ENCODE results near the gene TPMT. TPM values are rescaled to one million over a fixed set of nuclear protein-coding genes. Genes with fewer than 3 reads are reported as not detected.

Gene TPMT
- total RNA-seq, 1 experiment from 2014 or later, result 11.0 TPM

DNA sequence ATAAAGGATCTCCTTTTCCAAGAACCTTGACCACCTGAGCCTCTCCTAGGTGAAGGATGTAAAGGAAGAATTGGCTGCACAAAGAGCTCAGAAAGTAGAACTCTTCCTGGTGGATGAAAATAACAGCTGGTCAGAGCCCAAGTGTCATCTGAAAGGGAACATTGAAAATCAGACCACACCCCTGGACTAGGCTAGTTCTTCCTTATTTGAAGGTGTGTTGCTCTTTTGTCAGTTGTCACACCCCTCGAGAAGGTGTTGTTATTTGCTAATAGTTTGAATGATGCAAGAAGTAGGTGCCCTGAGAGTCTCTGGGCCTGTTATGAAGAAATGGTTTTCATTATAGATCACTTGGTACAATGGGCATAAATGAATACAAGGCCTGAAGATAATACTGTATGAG, 63.5 kb downstream of the TPMT start:
- H3K27ac Mint-ChIP-seq (ENCODE audit: unreplicated experiment), result no peak overlapping the region
- ChIA-PET POLR2A (no interaction called here), CTCF (no interaction called here)
- H3K9me3 ChIP-seq, result peaks cover 8% of the 10 kb centered on the region; the same call in 1 of the 2 replicates
- H3K4me1 Mint-ChIP-seq (ENCODE audit: low read depth, unreplicated experiment), result no peaks in the 10 kb centered on the region
- no peaks in the 10 kb centered on the region for H3K27me3 Mint-ChIP-seq (ENCODE audit: insufficient read depth, unreplicated experiment)
- no peak overlapping the region for H3K4me3 Mint-ChIP-seq (ENCODE audit: unreplicated experiment)
- no peak for DNase-seq
- BruUV-seq (replicated peaks), result no TSS peak
- H3K4me3 ChIP-seq (ENCODE audit: low read depth, low read length), result no peak overlapping the region
- peaks cover 17% of the 10 kb centered on the region for H3K9me3 Mint-ChIP-seq (ENCODE audit: unreplicated experiment)
- TF ChIP-seq, protein P1, sequence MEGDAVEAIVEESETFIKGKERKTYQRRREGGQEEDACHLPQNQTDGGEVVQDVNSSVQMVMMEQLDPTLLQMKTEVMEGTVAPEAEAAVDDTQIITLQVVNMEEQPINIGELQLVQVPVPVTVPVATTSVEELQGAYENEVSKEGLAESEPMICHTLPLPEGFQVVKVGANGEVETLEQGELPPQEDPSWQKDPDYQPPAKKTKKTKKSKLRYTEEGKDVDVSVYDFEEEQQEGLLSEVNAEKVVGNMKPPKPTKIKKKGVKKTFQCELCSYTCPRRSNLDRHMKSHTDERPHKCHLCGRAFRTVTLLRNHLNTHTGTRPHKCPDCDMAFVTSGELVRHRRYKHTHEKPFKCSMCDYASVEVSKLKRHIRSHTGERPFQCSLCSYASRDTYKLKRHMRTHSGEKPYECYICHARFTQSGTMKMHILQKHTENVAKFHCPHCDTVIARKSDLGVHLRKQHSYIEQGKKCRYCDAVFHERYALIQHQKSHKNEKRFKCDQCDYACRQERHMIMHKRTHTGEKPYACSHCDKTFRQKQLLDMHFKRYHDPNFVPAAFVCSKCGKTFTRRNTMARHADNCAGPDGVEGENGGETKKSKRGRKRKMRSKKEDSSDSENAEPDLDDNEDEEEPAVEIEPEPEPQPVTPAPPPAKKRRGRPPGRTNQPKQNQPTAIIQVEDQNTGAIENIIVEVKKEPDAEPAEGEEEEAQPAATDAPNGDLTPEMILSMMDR (IDR thresholded peaks at IDR 0.05; ENCODE audit: insufficient read depth in 1 of 2, low read depth in 1 of 2, low read length in 1 of 2, severe bottlenecking in 1 of 2, unreplicated experiment in 1 of 2), result no peak
- no peaks in the 10 kb centered on the region for H3K4me1 ChIP-seq
- intact Hi-C loops (cut with micrococcal nuclease; ENCODE audit: unreplicated experiment), result no loop called here
- H3K36me3 ChIP-seq (ENCODE audit: control insufficient read depth, insufficient read depth, low read length), result no peaks in the 10 kb centered on the region
- H3K36me3 Mint-ChIP-seq (ENCODE audit: insufficient read depth, unreplicated experiment), result no peaks in the 10 kb centered on the region
- no peaks in the 10 kb centered on the region for H3K27me3 ChIP-seq (replicated peaks; ENCODE audit: control insufficient read depth, insufficient read depth, low read length)

DNA sequence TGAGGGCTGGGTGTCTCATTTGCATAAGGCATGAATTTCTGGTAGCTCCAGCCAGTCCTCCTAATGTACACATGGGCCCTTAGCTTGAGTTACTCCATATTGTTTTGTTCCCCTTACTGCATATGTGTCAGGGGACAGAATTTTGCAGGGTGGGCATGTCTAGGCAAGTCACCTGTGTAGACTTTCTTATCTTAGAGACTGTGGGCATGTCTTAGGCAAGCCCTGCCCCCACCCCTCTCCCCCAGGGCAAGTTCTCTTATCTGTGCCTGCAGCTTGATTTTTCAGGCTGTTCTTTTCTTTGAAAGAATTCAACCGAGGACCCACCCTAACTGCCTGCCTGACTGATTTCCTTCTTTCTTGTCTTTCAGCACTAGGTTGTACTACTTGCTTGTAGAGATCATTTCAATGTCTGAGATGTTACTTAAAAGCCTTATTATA, 64.5 kb downstream of the TPMT start:
- no peak overlapping the region for H3K4me3 Mint-ChIP-seq (ENCODE audit: unreplicated experiment)
- no peaks in the 10 kb centered on the region for H3K36me3 Mint-ChIP-seq (ENCODE audit: insufficient read depth, unreplicated experiment)
- ChIA-PET CTCF (no interaction called here), POLR2A (no interaction called here)
- no peak overlapping the region for H3K27ac Mint-ChIP-seq (ENCODE audit: unreplicated experiment)
- H3K9me3 Mint-ChIP-seq (ENCODE audit: unreplicated experiment), result peaks cover 17% of the 10 kb centered on the region
- TF ChIP-seq, protein P1 (IDR thresholded peaks at IDR 0.05; ENCODE audit: insufficient read depth in 1 of 2, low read depth in 1 of 2, low read length in 1 of 2, severe bottlenecking in 1 of 2, unreplicated experiment in 1 of 2), result no peak
- Histone ChIP-seq H3K9me3 (peaks cover 8% of the 10 kb centered on the region; the same call in 1 of the 2 replicates), H3K27me3 (replicated peaks; ENCODE audit: control insufficient read depth, insufficient read depth, low read length) (no peaks in the 10 kb centered on the region), H3K4me1 (no peaks in the 10 kb centered on the region), H3K36me3 (ENCODE audit: control insufficient read depth, insufficient read depth, low read length) (no peaks in the 10 kb centered on the region), H3K4me3 (ENCODE audit: low read depth, low read length) (no peak overlapping the region)
- no peaks in the 10 kb centered on the region for H3K4me1 Mint-ChIP-seq (ENCODE audit: low read depth, unreplicated experiment)
- intact Hi-C loops (cut with micrococcal nuclease; ENCODE audit: unreplicated experiment), result no loop called here
- no peaks in the 10 kb centered on the region for H3K27me3 Mint-ChIP-seq (ENCODE audit: insufficient read depth, unreplicated experiment)
- BruUV-seq (replicated peaks), result no TSS peak
- DNase-seq, result no peak

DNA sequence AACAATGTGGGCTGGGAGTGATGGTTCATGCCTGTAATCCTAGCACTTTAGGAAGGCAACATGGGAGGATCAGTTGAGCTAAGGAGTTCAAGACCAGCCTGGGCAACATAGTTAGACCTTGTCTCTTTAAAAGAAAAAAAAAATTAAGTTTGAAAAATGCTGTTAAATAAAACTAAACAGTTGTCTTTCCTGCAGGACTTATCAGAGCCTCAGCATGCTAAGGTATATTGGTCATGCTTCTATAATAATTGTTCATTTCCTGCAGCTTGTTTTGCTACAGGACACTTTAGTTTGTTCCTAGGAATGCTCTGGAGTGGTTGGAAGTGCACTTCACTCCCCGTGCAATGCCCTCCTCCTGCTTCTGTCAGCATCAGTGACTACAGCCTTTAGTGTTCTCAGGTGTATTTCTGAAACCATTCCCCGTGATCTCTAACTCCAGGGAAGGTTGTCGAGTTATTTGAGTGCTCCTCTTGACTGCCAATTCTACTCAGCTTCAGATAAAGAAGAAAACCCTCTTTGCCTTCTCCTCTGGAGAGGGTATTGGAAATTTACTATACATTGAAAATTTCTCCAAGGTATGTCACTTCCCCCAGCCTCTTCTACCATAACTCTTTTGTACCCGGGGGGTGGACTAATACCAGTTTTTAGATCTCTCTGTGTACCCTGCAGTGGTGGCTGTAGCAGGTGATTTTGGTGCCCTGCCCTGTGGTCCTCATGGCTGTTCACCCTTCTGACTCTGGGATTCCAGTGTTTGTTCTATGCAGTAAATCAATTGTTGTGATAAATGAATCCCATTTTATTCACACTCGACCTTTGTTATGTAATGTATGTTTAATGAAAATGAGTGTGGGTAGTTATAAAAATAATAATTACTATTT, 66.2 kb downstream of the TPMT start:
- POLR2A ChIA-PET, result no interaction called here
- no peaks in the 10 kb centered on the region for H3K4me1 Mint-ChIP-seq (ENCODE audit: low read depth, unreplicated experiment)
- intact Hi-C loops (cut with micrococcal nuclease; ENCODE audit: unreplicated experiment), result loop anchor here (5.0 kb wide), 1 partner anchor 851 kb away; no protein-coding TSS in a partner anchor

More for the DNA sequence above, 66.2 kb downstream of the TPMT start:
- BruUV-seq (replicated peaks), result no TSS peak
- H3K27me3 Mint-ChIP-seq (ENCODE audit: insufficient read depth, unreplicated experiment), result no peaks in the 10 kb centered on the region
- H3K4me3 Mint-ChIP-seq (ENCODE audit: unreplicated experiment), result no peak overlapping the region
- no peaks in the 10 kb centered on the region for H3K27me3 ChIP-seq (replicated peaks; ENCODE audit: control insufficient read depth, insufficient read depth, low read length)
- H3K27ac Mint-ChIP-seq (ENCODE audit: unreplicated experiment), result no peak overlapping the region
- H3K9me3 ChIP-seq, result peaks cover 8% of the 10 kb centered on the region; the same call in 1 of the 2 replicates
- no peak overlapping the region for H3K4me3 ChIP-seq (ENCODE audit: low read depth, low read length)
- DNase-seq, result no peak
- H3K36me3 ChIP-seq (ENCODE audit: control insufficient read depth, insufficient read depth, low read length), result no peaks in the 10 kb centered on the region
- no peaks in the 10 kb centered on the region for H3K36me3 Mint-ChIP-seq (ENCODE audit: insufficient read depth, unreplicated experiment)
- CTCF ChIA-PET, result interaction anchor here (0.6 kb wide), 1 partner anchor 46 kb away, joined by 3 read pairs; no protein-coding TSS in a partner anchor
- H3K9me3 Mint-ChIP-seq (ENCODE audit: unreplicated experiment), result peaks cover 17% of the 10 kb centered on the region
- no peaks in the 10 kb centered on the region for H3K4me1 ChIP-seq
- TF ChIP-seq, protein P1 (IDR thresholded peaks at IDR 0.05; ENCODE audit: insufficient read depth in 1 of 2, low read depth in 1 of 2, low read length in 1 of 2, severe bottlenecking in 1 of 2, unreplicated experiment in 1 of 2), result no peak

Measured in Caco-2 (cell line).